ENCODE results near the gene SCMH1. TPM values are rescaled to one million over a fixed set of nuclear protein-coding genes. Genes with fewer than 3 reads are reported as not detected.

The SCMH1 gene
- total and polyA plus RNA-seq, 2 experiments from 2014 or later, result 15.0 to 19.4 TPM

DNA sequence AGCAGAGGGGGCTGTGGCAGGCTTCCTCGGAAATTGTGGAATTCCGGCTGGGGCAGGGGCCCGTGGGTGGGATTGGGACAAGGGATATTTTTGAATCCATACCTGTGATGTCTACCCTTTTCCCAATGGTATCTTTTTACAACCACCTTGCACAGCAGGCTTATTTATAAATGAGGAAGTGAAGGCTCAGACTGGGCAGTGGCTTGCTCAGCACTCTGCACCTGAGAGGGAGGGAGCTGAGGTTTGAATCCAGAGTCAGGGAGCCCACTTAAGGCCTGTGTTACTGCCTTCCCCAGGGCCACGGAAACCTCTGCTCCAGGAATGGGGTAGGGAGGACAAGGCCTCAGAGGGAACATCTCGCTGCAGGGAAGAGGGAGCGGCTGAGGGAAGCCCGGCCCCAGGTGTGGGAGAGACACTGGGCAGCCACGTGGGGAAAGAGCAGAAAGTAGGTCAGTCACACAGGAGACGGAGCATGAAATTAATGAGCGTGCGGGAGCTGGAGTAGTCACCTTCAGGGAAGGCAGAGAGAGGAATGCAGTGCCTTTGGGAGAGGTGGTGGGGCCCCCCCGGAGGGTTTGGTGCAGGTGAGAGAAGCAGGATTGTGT lies 35.4 kb upstream of the SCMH1 start (continued):
- TF ChIP-seq, protein P1, sequence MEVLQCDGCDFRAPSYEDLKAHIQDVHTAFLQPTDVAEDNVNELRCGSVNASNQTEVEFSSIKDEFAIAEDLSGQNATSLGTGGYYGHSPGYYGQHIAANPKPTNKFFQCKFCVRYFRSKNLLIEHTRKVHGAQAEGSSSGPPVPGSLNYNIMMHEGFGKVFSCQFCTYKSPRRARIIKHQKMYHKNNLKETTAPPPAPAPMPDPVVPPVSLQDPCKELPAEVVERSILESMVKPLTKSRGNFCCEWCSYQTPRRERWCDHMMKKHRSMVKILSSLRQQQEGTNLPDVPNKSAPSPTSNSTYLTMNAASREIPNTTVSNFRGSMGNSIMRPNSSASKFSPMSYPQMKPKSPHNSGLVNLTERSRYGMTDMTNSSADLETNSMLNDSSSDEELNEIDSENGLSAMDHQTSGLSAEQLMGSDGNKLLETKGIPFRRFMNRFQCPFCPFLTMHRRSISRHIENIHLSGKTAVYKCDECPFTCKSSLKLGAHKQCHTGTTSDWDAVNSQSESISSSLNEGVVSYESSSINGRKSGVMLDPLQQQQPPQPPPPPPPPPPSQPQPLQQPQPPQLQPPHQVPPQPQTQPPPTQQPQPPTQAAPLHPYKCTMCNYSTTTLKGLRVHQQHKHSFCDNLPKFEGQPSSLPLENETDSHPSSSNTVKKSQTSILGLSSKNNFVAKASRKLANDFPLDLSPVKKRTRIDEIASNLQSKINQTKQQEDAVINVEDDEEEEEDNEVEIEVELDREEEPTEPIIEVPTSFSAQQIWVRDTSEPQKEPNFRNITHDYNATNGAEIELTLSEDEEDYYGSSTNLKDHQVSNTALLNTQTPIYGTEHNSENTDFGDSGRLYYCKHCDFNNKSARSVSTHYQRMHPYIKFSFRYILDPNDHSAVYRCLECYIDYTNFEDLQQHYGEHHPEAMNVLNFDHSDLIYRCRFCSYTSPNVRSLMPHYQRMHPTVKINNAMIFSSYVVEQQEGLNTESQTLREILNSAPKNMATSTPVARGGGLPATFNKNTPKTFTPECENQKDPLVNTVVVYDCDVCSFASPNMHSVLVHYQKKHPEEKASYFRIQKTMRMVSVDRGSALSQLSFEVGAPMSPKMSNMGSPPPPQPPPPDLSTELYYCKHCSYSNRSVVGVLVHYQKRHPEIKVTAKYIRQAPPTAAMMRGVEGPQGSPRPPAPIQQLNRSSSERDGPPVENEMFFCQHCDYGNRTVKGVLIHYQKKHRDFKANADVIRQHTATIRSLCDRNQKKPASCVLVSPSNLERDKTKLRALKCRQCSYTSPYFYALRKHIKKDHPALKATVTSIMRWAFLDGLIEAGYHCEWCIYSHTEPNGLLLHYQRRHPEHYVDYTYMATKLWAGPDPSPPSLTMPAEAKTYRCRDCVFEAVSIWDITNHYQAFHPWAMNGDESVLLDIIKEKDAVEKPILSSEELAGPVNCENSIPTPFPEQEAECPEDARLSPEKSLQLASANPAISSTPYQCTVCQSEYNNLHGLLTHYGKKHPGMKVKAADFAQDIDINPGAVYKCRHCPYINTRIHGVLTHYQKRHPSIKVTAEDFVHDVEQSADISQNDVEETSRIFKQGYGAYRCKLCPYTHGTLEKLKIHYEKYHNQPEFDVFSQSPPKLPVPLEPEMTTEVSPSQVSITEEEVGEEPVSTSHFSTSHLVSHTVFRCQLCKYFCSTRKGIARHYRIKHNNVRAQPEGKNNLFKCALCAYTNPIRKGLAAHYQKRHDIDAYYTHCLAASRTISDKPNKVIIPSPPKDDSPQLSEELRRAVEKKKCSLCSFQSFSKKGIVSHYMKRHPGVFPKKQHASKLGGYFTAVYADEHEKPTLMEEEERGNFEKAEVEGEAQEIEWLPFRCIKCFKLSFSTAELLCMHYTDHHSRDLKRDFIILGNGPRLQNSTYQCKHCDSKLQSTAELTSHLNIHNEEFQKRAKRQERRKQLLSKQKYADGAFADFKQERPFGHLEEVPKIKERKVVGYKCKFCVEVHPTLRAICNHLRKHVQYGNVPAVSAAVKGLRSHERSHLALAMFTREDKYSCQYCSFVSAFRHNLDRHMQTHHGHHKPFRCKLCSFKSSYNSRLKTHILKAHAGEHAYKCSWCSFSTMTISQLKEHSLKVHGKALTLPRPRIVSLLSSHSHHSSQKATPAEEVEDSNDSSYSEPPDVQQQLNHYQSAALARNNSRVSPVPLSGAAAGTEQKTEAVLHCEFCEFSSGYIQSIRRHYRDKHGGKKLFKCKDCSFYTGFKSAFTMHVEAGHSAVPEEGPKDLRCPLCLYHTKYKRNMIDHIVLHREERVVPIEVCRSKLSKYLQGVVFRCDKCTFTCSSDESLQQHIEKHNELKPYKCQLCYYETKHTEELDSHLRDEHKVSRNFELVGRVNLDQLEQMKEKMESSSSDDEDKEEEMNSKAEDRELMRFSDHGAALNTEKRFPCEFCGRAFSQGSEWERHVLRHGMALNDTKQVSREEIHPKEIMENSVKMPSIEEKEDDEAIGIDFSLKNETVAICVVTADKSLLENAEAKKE (CRISPR knock-in tag; IDR thresholded peaks at IDR 0.05), result no peak
- TF ChIP-seq, protein P2, sequence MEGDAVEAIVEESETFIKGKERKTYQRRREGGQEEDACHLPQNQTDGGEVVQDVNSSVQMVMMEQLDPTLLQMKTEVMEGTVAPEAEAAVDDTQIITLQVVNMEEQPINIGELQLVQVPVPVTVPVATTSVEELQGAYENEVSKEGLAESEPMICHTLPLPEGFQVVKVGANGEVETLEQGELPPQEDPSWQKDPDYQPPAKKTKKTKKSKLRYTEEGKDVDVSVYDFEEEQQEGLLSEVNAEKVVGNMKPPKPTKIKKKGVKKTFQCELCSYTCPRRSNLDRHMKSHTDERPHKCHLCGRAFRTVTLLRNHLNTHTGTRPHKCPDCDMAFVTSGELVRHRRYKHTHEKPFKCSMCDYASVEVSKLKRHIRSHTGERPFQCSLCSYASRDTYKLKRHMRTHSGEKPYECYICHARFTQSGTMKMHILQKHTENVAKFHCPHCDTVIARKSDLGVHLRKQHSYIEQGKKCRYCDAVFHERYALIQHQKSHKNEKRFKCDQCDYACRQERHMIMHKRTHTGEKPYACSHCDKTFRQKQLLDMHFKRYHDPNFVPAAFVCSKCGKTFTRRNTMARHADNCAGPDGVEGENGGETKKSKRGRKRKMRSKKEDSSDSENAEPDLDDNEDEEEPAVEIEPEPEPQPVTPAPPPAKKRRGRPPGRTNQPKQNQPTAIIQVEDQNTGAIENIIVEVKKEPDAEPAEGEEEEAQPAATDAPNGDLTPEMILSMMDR (conservative IDR thresholded peaks at IDR 0.05; ENCODE audit: low read depth in 2 of 2), result no peak
- TF ChIP-seq POLR2AphosphoS5 (IDR thresholded peaks at IDR 0.05; ENCODE audit: low read depth) (no peak), ZNF331 (CRISPR knock-in tag; IDR thresholded peaks at IDR 0.05; ENCODE audit: low read depth) (no peak), ZNF114 (CRISPR knock-in tag; IDR thresholded peaks at IDR 0.05) (no peak)

DNA sequence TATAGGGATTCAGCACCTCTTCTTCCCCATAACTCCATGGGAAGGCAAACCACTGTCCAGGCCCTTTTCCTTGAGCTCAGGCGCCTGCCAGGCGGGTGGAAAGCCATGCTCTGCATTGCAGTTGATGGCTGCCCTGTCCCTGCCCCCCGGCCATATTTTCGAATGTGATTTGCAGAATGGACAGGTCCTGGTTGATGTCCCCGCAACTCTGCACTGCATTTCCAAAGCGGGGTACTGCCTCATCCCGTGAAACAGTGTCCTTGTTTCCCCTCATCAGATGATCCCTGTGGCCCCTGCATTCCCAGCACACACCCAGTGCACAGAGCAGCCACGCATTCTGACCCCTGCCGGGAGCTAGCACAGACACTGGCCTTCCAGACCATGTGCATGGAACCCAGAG lies 33.7 kb upstream of the SCMH1 start:
- no peaks in the 10 kb centered on the region for H3K27me3 ChIP-seq (ENCODE audit: insufficient read depth)
- H3K27ac Mint-ChIP-seq, result no peak overlapping the region
- peaks cover 5% of the 10 kb centered on the region for H3K27me3 Mint-ChIP-seq (ENCODE audit: insufficient read depth, low read depth, poor library complexity)
- no peak overlapping the region for H2AFZ ChIP-seq
- H3K4me2 ChIP-seq, result no peak overlapping the region
- H3K36me3 Mint-ChIP-seq (ENCODE audit: low read depth), result no peaks in the 10 kb centered on the region
- H3K4me3 ChIP-seq, result no peak overlapping the region
- no peaks in the 10 kb centered on the region for H3K9me3 Mint-ChIP-seq
- H3F3A ChIP-seq (replicated peaks; ENCODE audit: low read depth), result no peaks in the 10 kb centered on the region
- no peaks in the 10 kb centered on the region for H3K4me1 ChIP-seq (ENCODE audit: insufficient read depth)
- H3K9me2 ChIP-seq (ENCODE audit: insufficient read depth), result no peaks in the 10 kb centered on the region
- DNase-seq (ENCODE audit: low spot score) (no peak), ATAC-seq (no peak)
- H3K27ac ChIP-seq (ENCODE audit: low read depth), result no peak overlapping the region
- peaks cover 6% of the 10 kb centered on the region; the same call in 2 of the 3 replicates for H3K4me1 Mint-ChIP-seq
- no peaks in the 10 kb centered on the region for H4K20me1 ChIP-seq (replicated peaks; ENCODE audit: insufficient read depth)
- H3K36me3 ChIP-seq (ENCODE audit: insufficient read depth), result no peaks in the 10 kb centered on the region
- TF ChIP-seq, protein P3, sequence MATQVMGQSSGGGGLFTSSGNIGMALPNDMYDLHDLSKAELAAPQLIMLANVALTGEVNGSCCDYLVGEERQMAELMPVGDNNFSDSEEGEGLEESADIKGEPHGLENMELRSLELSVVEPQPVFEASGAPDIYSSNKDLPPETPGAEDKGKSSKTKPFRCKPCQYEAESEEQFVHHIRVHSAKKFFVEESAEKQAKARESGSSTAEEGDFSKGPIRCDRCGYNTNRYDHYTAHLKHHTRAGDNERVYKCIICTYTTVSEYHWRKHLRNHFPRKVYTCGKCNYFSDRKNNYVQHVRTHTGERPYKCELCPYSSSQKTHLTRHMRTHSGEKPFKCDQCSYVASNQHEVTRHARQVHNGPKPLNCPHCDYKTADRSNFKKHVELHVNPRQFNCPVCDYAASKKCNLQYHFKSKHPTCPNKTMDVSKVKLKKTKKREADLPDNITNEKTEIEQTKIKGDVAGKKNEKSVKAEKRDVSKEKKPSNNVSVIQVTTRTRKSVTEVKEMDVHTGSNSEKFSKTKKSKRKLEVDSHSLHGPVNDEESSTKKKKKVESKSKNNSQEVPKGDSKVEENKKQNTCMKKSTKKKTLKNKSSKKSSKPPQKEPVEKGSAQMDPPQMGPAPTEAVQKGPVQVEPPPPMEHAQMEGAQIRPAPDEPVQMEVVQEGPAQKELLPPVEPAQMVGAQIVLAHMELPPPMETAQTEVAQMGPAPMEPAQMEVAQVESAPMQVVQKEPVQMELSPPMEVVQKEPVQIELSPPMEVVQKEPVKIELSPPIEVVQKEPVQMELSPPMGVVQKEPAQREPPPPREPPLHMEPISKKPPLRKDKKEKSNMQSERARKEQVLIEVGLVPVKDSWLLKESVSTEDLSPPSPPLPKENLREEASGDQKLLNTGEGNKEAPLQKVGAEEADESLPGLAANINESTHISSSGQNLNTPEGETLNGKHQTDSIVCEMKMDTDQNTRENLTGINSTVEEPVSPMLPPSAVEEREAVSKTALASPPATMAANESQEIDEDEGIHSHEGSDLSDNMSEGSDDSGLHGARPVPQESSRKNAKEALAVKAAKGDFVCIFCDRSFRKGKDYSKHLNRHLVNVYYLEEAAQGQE (IDR thresholded peaks at IDR 0.05; ENCODE audit: unreplicated experiment), result no peak
- TF ChIP-seq, protein P2 (conservative IDR thresholded peaks at IDR 0.05; ENCODE audit: low read depth in 2 of 2), result no peak
- no peak for TF ChIP-seq POLR2AphosphoS5 (IDR thresholded peaks at IDR 0.05; ENCODE audit: low read depth)
- no peak for TF ChIP-seq JUNB (IDR thresholded peaks at IDR 0.05; ENCODE audit: unreplicated experiment)
- TF ChIP-seq ZNF331 (CRISPR knock-in tag; IDR thresholded peaks at IDR 0.05; ENCODE audit: low read depth), result no peak
- H3K79me2 ChIP-seq (replicated peaks; ENCODE audit: insufficient read depth), result no peaks in the 10 kb centered on the region
- no peak overlapping the region for H3K4me3 Mint-ChIP-seq
